Activated T-helper 1 cell treated with anti-CD3 and anti-CD28 coated beads, Interleukin-12 subunit alpha, Interleukin-12 subunit beta, Interleukin-2, Interleukin-4 antibody, amounts not matched to agents 30 ng/mL and 10 ng/mL and 1 ng/mL, durations not matched to agents 14 hours and 24 hours and 36 hours (primary cell): Measurements from ENCODE around the gene ZNF101. TPM values are rescaled to one million over a fixed set of nuclear protein-coding genes. Genes with fewer than 3 reads are reported as not detected.
A peak's percentile ranks its signal among the peaks of the same experiment; 100 is the strongest.

ENCODE experiments used
- DNase-seq: peaks from one replicate; pipeline ENCODE4 v3.0.0; 2021; ENCODE audit warnings: low spot score
- H3K27ac Mint-ChIP-seq: one replicate; pipeline ENCODE4 v1.8.0; 2021; ENCODE audit warnings: mild to moderate bottlenecking, mixed read lengths
- H3K27me3 Mint-ChIP-seq: one replicate; pipeline ENCODE4 v1.8.0; 2022; ENCODE audit warnings: mild to moderate bottlenecking, moderate library complexity, mixed read lengths; ENCODE audit not compliant: insufficient read depth
- H3K36me3 Mint-ChIP-seq: one replicate; pipeline ENCODE4 v1.8.0; 2021; ENCODE audit warnings: low read depth, mixed read lengths
- H3K4me1 Mint-ChIP-seq: one replicate; pipeline ENCODE4 v1.8.0; 2021; ENCODE audit warnings: low read depth, mixed read lengths
- H3K4me3 Mint-ChIP-seq: one replicate; pipeline ENCODE4 v1.8.0; 2021; ENCODE audit warnings: mild to moderate bottlenecking, moderate library complexity, mixed read lengths
- H3K9me3 Mint-ChIP-seq: one replicate; pipeline ENCODE4 v1.8.0; 2021; ENCODE audit warnings: mixed read lengths
- intact Hi-C: fragments of 100-400 bp; cut with micrococcal nuclease; formaldehyde crosslinking; loops from one replicate; pipeline ENCODE4 v1.15.1; 2024
- total RNA-seq: library from RNA; stranded (reverse); gene quantifications from 2 replicates; pipeline ENCODE4 v1.2.3, GENCODE V29; 2022

ZNF101 gene
- total RNA-seq, 1 donor from 2014 or later, result 48.2 TPM

DNA sequence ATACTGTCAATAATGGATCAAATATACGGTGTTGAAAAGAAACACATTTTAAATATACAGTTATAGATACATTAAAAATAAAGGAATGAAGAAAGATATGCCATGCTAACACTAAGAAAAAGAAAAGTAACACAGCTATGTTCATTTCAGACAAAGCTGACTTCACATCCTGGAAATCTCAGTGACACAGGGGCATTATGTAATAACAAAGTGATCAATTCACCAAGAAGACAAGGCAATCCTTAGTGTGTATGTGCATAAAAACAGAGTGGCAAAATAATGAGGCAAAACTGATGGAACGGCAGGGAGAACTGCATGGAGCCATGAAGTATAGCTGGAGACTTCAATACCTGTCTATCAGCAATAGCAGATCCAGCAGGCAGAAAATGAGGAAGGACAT is 51.2 kb downstream of the ZNF101 start:
- Mint-ChIP-seq H3K9me3 (peaks cover 87% of the 10 kb centered on the region), H3K4me3 (no peak overlapping the region), H3K36me3 (peaks cover 63% of the 10 kb centered on the region), H3K27me3 (no peaks in the 10 kb centered on the region), H3K27ac (no peak overlapping the region), H3K4me1 (no peaks in the 10 kb centered on the region)
- intact Hi-C loops, result no loop called here
- no peak for DNase-seq

DNA sequence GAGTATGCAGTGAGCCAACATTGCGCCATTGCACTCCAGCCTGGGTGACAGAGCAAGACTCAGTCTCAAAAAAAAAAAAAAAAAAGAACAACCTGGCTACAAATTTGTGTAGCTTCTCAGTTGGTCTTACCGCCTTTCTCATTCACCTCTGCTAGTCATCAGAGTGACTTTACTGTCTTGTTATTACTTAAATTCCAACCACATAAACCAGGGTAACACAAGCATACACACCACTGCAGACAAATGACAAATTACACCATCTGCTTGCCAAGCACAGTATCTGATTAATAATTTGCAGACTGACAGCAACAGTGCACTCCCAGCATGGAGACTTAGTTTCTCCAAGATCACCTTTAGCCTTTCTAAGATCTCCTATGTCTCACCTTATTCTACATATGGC is 53.3 kb downstream of the ZNF101 start:
- H3K9me3 Mint-ChIP-seq, result peaks cover 83% of the 10 kb centered on the region
- no peak overlapping the region for H3K27ac Mint-ChIP-seq
- intact Hi-C loops, result no loop called here
- peaks cover 58% of the 10 kb centered on the region for H3K36me3 Mint-ChIP-seq
- no peaks in the 10 kb centered on the region for H3K27me3 Mint-ChIP-seq
- no peak overlapping the region for H3K4me3 Mint-ChIP-seq
- H3K4me1 Mint-ChIP-seq, result no peaks in the 10 kb centered on the region
- DNase-seq, result no peak

DNA sequence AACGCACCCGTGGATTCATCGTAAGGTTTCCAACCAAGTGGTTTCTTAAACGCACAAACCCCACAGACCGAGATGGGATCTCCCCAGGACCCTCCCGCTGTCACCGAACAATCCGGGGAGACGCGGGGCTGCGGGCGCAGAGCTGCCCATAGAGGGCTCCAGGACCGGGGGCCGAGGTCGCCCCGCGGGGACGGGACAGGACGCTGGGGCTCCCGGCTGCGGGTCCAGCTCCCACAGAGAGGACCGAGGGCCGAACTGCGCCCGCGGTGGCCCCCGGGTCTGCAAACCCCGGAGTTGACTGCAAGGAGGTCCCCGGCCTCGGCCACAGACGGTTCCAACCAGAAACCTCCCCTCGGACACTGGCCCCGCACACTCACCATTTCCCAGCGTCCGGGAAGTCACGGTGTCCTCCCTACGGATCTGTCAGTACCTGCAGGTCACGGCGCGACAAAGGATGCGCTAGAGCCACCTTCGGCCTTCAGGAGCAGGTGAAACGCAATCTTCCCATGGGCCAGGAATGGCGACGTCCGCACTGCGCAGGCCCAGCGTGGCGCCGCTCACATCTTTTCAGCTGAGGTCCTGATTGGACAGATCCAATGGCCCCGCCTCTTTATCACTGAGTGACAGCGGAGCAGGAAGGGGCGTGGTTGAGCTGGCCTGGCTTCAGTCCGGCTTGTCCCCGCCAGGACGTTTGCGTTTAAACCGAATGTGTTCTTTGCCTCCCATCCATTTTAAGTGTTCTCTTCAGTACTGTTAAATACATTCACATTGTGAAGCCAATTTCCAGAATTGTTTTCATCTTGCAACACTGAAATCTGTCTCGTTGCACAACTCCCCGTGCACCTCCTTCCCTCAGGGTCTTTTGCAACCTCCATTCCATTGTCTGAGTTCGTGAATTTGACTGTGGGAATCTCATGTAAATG is 64.2 kb downstream of the ZNF101 start, which contains the start of gene ZNF14:
TSS of gene ZNF14 (minus strand) at position 534 of the 923 bp plus-strand sequence. CDS start at position 380, 154 bp downstream.
- intact Hi-C loops, result loop anchor here (1.0 to 5.0 kb wide), 5 partner anchors 43 to 224 kb away; partner anchors contain the start of genes ZNF101 and ZNF506
- Mint-ChIP-seq H3K9me3 (peaks cover 23% of the 10 kb centered on the region), H3K36me3 (peaks cover 35% of the 10 kb centered on the region)

More for the DNA sequence above, 64.2 kb downstream of the ZNF101 start, which contains the start of gene ZNF14:
- Mint-ChIP-seq H3K4me1 (peaks cover 17% of the 10 kb centered on the region), H3K4me3 (peak within 1 kb of the TSS; percentile 99), H3K27me3 (no peaks in the 10 kb centered on the region), H3K27ac (peak within 1 kb of the TSS; percentile 92)
- peak; percentile 86 for DNase-seq

Other genes starting within 250 kb of the ZNF101 start
- 3.0 and 4.1 TPM in 2 replicates for gene TSSK6, start 153.3 kb upstream of the ZNF101 start, total RNA-seq
- gene NDUFA13, start 152.6 kb upstream of the ZNF101 start, total RNA-seq, result 408 and 410 TPM in 2 replicates
- gene YJEFN3, start 139.9 kb upstream of the ZNF101 start, total RNA-seq, result 13.6 and 15.0 TPM in 2 replicates
- gene CILP2, start 130.6 kb upstream of the ZNF101 start, total RNA-seq, result 0.26 and 0.29 TPM in 2 replicates
- 28.0 and 29.6 TPM in 2 replicates for gene PBX4, start 50.2 kb upstream of the ZNF101 start, total RNA-seq
- gene LPAR2, start 40.6 kb upstream of the ZNF101 start, total RNA-seq, result 25.8 and 27.4 TPM in 2 replicates
- gene GMIP, start 25.2 kb upstream of the ZNF101 start, total RNA-seq, result 67.8 and 71.6 TPM in 2 replicates
- 101 and 104 TPM in 2 replicates for gene ATP13A1, start 5.2 kb upstream of the ZNF101 start, total RNA-seq
- 4.3 and 5.1 TPM in 2 replicates for gene ZNF14, start 64.3 kb downstream of the ZNF101 start, total RNA-seq
- gene ZNF506, start 152.9 kb downstream of the ZNF101 start, total RNA-seq, result 13.5 and 15.7 TPM in 2 replicates
- gene ZNF253, start 197.0 kb downstream of the ZNF101 start, total RNA-seq, result 7.8 and 11.1 TPM in 2 replicates
- gene ZNF93, start 232.1 kb downstream of the ZNF101 start, total RNA-seq, result 6.8 and 7.2 TPM in 2 replicates